Tibial artery (tissue), 4 donors: Measurements from ENCODE around the gene MLLT1.

ENCODE experiments used
- DNase-seq, 2 donors: peaks; one replicate each; pipeline ENCODE4 v3.0.0-alpha.2; 2019
- H3K27ac ChIP-seq, 2 donors: fragments of 200-600 bp; sonication (generic) in 1 of 2; 1 replicate in 1 of 2; 2 replicates in 1 of 2; pipeline ENCODE4 v1.5.1; 2018 to 2019; ENCODE audit warnings: mild to moderate bottlenecking in 1 of 2
- H3K27me3 ChIP-seq, 2 donors: fragments of 200-600 bp; sonication (generic) in 1 of 2; one replicate each; pipeline versions ENCODE4 v1.5.1 to v1.6.0; 2016 to 2019
- H3K36me3 ChIP-seq, 3 donors: fragments of 200-600 bp; sonication (generic) in 2 of 3; one replicate each; pipeline ENCODE4 v1.5.1; 2016 to 2019; ENCODE audit warnings: mild to moderate bottlenecking in 2 of 3
- H3K4me1 ChIP-seq, 4 donors: fragments of 200-600 bp; sonication (generic) in 2 of 4; 1 replicate in 3 of 4; 2 replicates in 1 of 4; pipeline ENCODE4 v1.5.1; 2016 to 2019
- H3K4me3 ChIP-seq, 2 donors: fragments of 200-600 bp; sonication (generic) in 1 of 2; 1 replicate in 1 of 2; 2 replicates in 1 of 2; pipeline ENCODE4 v1.5.1; 2018 to 2019; ENCODE audit warnings: mild to moderate bottlenecking in 2 of 2
- H3K9me3 ChIP-seq, 3 donors: fragments of 200-600 bp; sonication (generic) in 1 of 3; one replicate each; pipeline ENCODE4 v1.5.1; 2016 to 2019
- intact Hi-C: fragments of 100-400 bp; cut with DNase I; formaldehyde crosslinking; loops from one replicate; pipeline ENCODE4 v1.15.0; 2023; ENCODE audit warnings: low total_unique reads
- TF ChIP-seq, protein P1 (sequence below), 2 experiments: fragments of 200-600 bp in 1 of 2; fragments of 450-650 bp in 1 of 2; IDR thresholded peaks; one replicate each; pipeline ENCODE4 v1.5.1; 2017 to 2019; ENCODE audit warnings: antibody characterized with exemption in 2 of 2, mild to moderate bottlenecking in 1 of 2, moderate library complexity in 1 of 2

Gene MLLT1

GRCh38 chr19:6215701-6216235 lies 64.0 kb downstream of the MLLT1 start:
- Histone ChIP-seq H3K27ac (no peak overlapping the region), H3K4me1 (peaks cover 4 to 28% (median 14%) of the 10 kb centered on the region in 4 donors), H3K27me3 (no peaks in the 10 kb centered on the region), H3K4me3 (no peak overlapping the region), H3K36me3 (peaks cover 24 to 87% (median 41%) of the 10 kb centered on the region in 3 donors), H3K9me3 (no peaks in the 10 kb centered on the region)
- TF ChIP-seq, protein P1, sequence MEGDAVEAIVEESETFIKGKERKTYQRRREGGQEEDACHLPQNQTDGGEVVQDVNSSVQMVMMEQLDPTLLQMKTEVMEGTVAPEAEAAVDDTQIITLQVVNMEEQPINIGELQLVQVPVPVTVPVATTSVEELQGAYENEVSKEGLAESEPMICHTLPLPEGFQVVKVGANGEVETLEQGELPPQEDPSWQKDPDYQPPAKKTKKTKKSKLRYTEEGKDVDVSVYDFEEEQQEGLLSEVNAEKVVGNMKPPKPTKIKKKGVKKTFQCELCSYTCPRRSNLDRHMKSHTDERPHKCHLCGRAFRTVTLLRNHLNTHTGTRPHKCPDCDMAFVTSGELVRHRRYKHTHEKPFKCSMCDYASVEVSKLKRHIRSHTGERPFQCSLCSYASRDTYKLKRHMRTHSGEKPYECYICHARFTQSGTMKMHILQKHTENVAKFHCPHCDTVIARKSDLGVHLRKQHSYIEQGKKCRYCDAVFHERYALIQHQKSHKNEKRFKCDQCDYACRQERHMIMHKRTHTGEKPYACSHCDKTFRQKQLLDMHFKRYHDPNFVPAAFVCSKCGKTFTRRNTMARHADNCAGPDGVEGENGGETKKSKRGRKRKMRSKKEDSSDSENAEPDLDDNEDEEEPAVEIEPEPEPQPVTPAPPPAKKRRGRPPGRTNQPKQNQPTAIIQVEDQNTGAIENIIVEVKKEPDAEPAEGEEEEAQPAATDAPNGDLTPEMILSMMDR (IDR thresholded peaks at IDR 0.05), result no peak
- DNase-seq, result no peak
- intact Hi-C loops, result loop anchor here (2.0 to 5.0 kb wide), 2 partner anchors 67 to 139 kb away; no protein-coding TSS in a partner anchor

- intact Hi-C loops, result loop anchor here (5.0 kb wide), 1 partner anchor 67 kb away; no protein-coding TSS in a partner anchor
- Histone ChIP-seq H3K27me3 (no peaks in the 10 kb centered on the region), H3K9me3 (no peaks in the 10 kb centered on the region), H3K36me3 (peaks cover 24 to 83% (median 41%) of the 10 kb centered on the region in 3 donors), H3K4me3 (no peak overlapping the region), H3K27ac (no peak overlapping the region), H3K4me1 (peaks cover 4 to 21% (median 11%) of the 10 kb centered on the region in 4 donors)
- no peak for DNase-seq
- TF ChIP-seq, protein P1 (IDR thresholded peaks at IDR 0.05), result no peak
Observed at GRCh38 chr19:6214881-6215541, 64.8 kb downstream of the MLLT1 start.

DNA sequence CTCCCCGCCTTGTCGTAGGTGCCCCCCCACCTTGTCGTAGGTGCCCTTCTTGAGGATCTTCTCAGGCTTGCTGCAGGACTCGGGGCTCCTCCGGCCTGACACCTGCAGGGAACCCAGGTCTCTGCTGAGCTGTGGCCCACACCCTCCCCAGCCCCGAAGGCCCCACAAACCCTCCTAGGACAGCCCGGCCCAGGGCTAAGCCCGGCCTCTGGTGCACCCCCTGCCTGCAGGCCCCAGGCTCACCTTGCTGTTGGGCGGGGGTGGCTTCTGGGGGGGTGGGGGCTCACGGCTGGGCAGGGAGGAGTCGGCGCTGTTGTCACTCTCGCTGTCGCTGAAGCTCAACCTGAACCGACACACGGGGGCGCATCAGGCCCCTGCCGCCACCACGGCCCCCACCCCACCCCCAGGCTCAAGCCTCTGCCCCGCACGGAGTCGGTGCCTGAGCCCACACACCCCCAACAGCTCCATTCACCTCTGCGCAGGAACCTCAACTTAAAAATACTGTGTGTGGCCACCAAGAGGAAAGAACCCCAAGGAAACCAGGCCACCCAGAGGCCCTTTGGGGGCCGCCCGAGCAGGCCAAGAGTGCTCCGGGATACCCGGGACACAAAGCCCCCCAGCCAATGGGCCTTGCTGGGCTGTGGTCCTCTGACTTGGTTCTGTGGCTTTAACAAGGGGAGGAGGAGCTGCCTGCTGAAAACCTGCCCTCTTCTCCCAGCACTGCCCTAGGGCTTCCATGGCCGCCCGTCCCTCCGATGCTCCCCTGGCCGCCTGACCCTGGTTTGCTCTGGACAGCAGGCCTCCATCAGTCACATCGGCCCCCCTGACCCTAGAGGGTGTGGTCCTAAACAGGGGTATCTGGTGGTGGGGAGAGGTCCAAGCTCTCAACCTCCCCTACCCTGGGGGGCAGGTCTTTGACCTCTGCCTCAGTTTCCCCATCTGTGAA lies 65.8 kb downstream of the MLLT1 start:
- peaks cover 24 to 77% (median 41%) of the 10 kb centered on the region in 3 donors for H3K36me3 ChIP-seq
- H3K4me1 ChIP-seq, result peaks cover 4 to 11% (median 5%) of the 10 kb centered on the region in 4 donors
- DNase-seq, result no peak
- TF ChIP-seq, protein P1 (IDR thresholded peaks at IDR 0.05), result no peak
- no peaks in the 10 kb centered on the region for H3K27me3 ChIP-seq
- no peak overlapping the region for H3K27ac ChIP-seq
- intact Hi-C loops, result no loop called here
- H3K9me3 ChIP-seq, result no peaks in the 10 kb centered on the region
- no peak overlapping the region for H3K4me3 ChIP-seq

GRCh38 chr19:6213266-6213595 lies 66.5 kb downstream of the MLLT1 start:
- Histone ChIP-seq H3K27ac (no peak overlapping the region), H3K36me3 (peaks cover 24 to 77% (median 41%) of the 10 kb centered on the region in 3 donors), H3K9me3 (no peaks in the 10 kb centered on the region), H3K4me3 (no peak overlapping the region), H3K27me3 (no peaks in the 10 kb centered on the region), H3K4me1 (peaks cover 0 to 3% (median 0%) of the 10 kb centered on the region in 4 donors)
- TF ChIP-seq, protein P1 (IDR thresholded peaks at IDR 0.05), result no peak
- intact Hi-C loops, result no loop called here
- DNase-seq, result no peak

DNA sequence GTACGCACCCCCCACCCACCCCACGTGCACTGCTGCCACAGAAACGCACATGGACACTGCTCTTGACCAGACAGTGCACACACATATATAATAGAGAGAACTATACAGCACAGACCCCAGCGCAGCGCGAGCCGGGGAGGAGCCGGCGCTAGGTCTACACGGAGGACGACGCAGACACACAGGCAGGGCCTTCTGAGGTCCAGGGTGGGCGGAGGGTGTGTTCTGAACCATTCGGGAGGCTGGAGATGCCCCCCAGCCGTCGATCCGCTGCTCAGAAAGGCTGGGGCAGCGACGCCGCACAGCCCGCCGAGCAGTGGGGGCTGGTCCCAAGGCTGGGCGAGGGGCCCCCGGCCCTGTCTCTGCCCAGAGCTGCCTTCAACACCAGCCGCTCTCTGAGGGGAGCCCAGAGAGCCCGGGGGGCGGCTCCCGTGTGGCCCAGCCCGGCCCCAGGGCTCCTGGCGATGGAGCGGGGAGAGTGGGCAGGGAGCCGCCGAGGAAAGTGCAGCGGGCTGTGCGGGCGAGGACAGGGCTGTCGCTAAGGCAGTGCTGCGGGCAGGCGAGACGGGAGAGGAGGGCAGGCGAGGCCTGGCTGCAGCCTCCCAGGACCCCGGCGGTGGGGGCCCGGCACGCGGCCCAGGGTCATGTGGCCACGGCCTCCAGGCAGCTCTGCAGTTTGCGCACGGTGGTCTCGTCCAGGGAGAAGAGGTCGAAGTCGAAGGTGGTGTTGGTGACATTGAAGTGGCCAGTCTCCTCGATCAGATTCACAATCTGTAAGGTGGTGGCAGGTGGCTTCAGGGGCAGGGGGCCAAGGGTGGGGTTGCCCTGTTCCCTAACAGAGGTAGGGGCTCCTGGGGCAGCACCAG lies 67.1 kb downstream of the MLLT1 start:
- Histone ChIP-seq H3K4me3 (no peak overlapping the region), H3K27me3 (no peaks in the 10 kb centered on the region), H3K9me3 (no peaks in the 10 kb centered on the region), H3K36me3 (peaks cover 24 to 72% (median 38%) of the 10 kb centered on the region in 3 donors), H3K27ac (no peak overlapping the region), H3K4me1 (no peaks in the 10 kb centered on the region)
- DNase-seq, result no peak
- intact Hi-C loops, result no loop called here
- TF ChIP-seq, protein P1 (IDR thresholded peaks at IDR 0.05), result no peak
